Mesendoderm (in vitro differentiated cells): ENCODE data around the gene PRDM16.

Experiments
- DNase-seq: peaks from one replicate; pipeline ENCODE4 v3.0.0; 2013
- H2AK5ac ChIP-seq: 2 replicates; pipeline ENCODE4 v1.6.1; 2013; ENCODE audit warnings: low read length, inconsistent platforms
- H2BK120ac ChIP-seq: 2 replicates; pipeline ENCODE4 v1.6.1; 2013; ENCODE audit warnings: low read depth, mild to moderate bottlenecking, low read length, moderate library complexity, mixed read lengths
- H2BK15ac ChIP-seq: replicated peaks from 2 replicates; pipeline ENCODE4 v1.6.1; 2013; ENCODE audit warnings: low read depth, mild to moderate bottlenecking, moderate library complexity
- H2BK5ac ChIP-seq: 2 replicates; pipeline ENCODE4 v1.6.1; 2013; ENCODE audit warnings: low read length, inconsistent platforms
- H3K18ac ChIP-seq: 2 replicates; pipeline ENCODE4 v1.6.1; 2013; ENCODE audit warnings: mild to moderate bottlenecking, low read length, mixed read lengths
- H3K23ac ChIP-seq: one replicate; pipeline ENCODE4 v1.6.1; 2013; ENCODE audit warnings: low read length
- H3K27ac ChIP-seq: 2 replicates; pipeline ENCODE4 v1.5.1; 2013; ENCODE audit warnings: low read depth, mild to moderate bottlenecking, inconsistent platforms, low read length, moderate library complexity
- H3K27me3 ChIP-seq: 2 replicates; pipeline ENCODE4 v1.6.1; 2013; ENCODE audit warnings: low read length, control low read depth, mild to moderate bottlenecking, inconsistent platforms; ENCODE audit not compliant: insufficient read depth, poor library complexity
- H3K36me3 ChIP-seq: 2 replicates; pipeline ENCODE4 v1.6.1; 2013; ENCODE audit warnings: low read length, inconsistent platforms; ENCODE audit not compliant: control insufficient read depth, insufficient read depth
- H3K4ac ChIP-seq: one replicate; pipeline ENCODE4 v1.6.1; 2013; ENCODE audit warnings: low read depth, mild to moderate bottlenecking, low read length, moderate library complexity
- H3K4me1 ChIP-seq: 2 replicates; pipeline ENCODE4 v1.6.1; 2013; ENCODE audit warnings: low read depth, low read length, inconsistent platforms; ENCODE audit not compliant: control insufficient read depth
- H3K4me2 ChIP-seq: 2 replicates; pipeline ENCODE4 v1.6.1; 2013; ENCODE audit warnings: low read length
- H3K4me3 ChIP-seq: 2 replicates; pipeline ENCODE4 v1.5.1; 2013; ENCODE audit warnings: mild to moderate bottlenecking, low read length
- H3K56ac ChIP-seq: one replicate; pipeline ENCODE4 v1.6.1; 2013; ENCODE audit warnings: low read length
- H3K79me1 ChIP-seq: 2 replicates; pipeline ENCODE4 v1.6.1; 2013; ENCODE audit warnings: low read length, inconsistent platforms
- H3K79me2 ChIP-seq: 2 replicates; pipeline ENCODE4 v1.6.1; 2013; ENCODE audit warnings: mild to moderate bottlenecking, low read length; ENCODE audit not compliant: control insufficient read depth, insufficient read depth
- H3K9ac ChIP-seq: 2 replicates; pipeline ENCODE4 v1.6.1; 2013; ENCODE audit warnings: low read length, inconsistent platforms
- H4K5ac ChIP-seq: one replicate; pipeline ENCODE4 v1.6.1; 2013; ENCODE audit warnings: low read length
- H4K8ac ChIP-seq: one replicate; pipeline ENCODE4 v1.6.1; 2013; ENCODE audit warnings: low read depth, mild to moderate bottlenecking, control low read depth, low read length, moderate library complexity
- WGBS: extraction: QIAGEN DNeasy Blood & Tissue Kit; methylation state at CpG from one replicate; pipeline ENCODE4 v1.1.7; 2013; ENCODE audit warnings: low lambda C conversion rate, missing lambda C conversion rate; ENCODE audit not compliant: insufficient coverage; ENCODE audit errors: extremely low coverage; 5-methylcytosine and 5-hydroxymethylcytosine counted together

Gene PRDM16

DNA sequence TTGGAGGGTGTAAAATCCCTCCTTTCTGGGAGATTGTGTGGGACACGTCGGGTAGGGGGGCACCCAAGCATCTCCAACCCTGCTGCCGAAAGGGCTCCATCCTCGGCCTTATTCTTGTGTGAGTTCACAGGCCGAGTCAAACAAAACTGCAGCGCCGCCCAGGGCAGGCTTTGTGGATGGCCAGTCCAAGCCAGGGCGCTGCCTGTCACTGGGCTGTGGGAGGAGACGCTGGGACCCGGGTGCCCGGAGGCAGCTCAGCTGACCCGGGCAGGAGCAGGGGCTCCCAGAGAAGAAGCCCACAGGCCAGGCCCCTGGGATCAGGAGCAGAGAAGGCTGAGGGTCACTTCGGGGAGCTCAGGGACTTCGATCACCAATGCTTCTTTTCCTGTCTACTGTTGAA, 353.6 kb downstream of the PRDM16 start:
- Histone ChIP-seq H2AK5ac (no peak overlapping the region), H3K4me1 (no peaks in the 10 kb centered on the region), H3K27me3 (no peaks in the 10 kb centered on the region), H3K27ac (no peak overlapping the region), H2BK5ac (no peak overlapping the region), H4K5ac (no peak overlapping the region), H3K23ac (no peak overlapping the region), H3K36me3 (no peaks in the 10 kb centered on the region), H3K9ac (no peak overlapping the region), H3K56ac (no peak overlapping the region), H3K4me3 (no peak overlapping the region), H3K18ac (no peak overlapping the region), H2BK15ac (no peak overlapping the region), H3K79me2 (no peaks in the 10 kb centered on the region), H3K4me2 (no peak overlapping the region), H4K8ac (no peak overlapping the region), H3K4ac (no peak overlapping the region), H3K79me1 (no peaks in the 10 kb centered on the region), H2BK120ac (no peak overlapping the region)
- WGBS: no CpG with 5 or more reads among the region's 14 CpGs
- DNase-seq: no peak

- Histone ChIP-seq H3K27ac (no peak overlapping the region), H2BK5ac (no peak overlapping the region)
- no peak for DNase-seq
Observed at GRCh38 chr1:3423245-3423829, 354.3 kb downstream of the PRDM16 start.

DNA sequence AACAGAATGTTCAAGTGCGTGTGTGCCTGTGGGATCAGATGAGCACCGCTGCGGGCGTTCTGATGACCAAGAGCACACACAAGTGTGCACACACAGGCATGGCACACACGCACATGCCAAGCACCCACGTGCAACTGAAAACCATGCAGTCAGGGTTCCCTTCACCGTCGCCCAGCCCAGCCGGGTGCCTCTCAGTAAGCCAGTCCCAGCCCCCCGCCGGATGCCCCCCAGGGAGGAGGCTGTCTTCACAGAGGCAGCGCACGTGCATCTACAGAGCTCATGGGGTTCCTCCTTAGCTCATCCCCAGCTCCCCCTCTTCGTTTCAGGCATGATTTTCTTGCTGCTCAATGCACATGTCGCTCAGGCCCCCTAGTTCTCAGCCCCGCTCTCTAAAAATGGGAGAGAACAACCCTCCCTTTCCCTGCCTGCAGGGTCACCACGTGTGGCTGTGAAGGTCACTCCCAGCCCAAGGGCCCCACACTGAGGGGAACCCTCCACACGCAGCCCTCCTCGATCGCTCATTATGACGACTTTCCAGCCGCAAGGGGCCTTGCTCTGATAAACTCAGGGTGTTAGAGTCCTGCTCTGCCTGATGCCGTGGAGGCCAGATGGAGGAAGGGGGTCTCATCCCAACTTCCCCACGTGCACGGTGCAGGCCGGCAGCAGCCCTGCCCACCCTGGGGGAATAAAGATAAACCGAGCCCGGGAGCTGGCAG, 355.1 kb downstream of the PRDM16 start:
- H2BK5ac ChIP-seq: no peak overlapping the region
- no peak overlapping the region for H3K9ac ChIP-seq
- no peak overlapping the region for H2AK5ac ChIP-seq
- H3K4ac ChIP-seq: no peak overlapping the region
- no peak overlapping the region for H2BK15ac ChIP-seq
- H3K36me3 ChIP-seq: no peaks in the 10 kb centered on the region
- H3K56ac ChIP-seq: no peak overlapping the region
- H3K4me1 ChIP-seq: no peaks in the 10 kb centered on the region
- DNase-seq: no peak
- no peak overlapping the region for H3K4me3 ChIP-seq
- no peak overlapping the region for H3K23ac ChIP-seq
- no peak overlapping the region for H3K27ac ChIP-seq
- no peak overlapping the region for H4K5ac ChIP-seq
- H3K27me3 ChIP-seq: no peaks in the 10 kb centered on the region
- H3K79me2 ChIP-seq: no peaks in the 10 kb centered on the region
- no peak overlapping the region for H2BK120ac ChIP-seq
- no peaks in the 10 kb centered on the region for H3K79me1 ChIP-seq
- H3K18ac ChIP-seq: no peak overlapping the region
- no peak overlapping the region for H4K8ac ChIP-seq
- WGBS: no CpG with 5 or more reads among the region's 28 CpGs
- H3K4me2 ChIP-seq: no peak overlapping the region

More at GRCh38 chr1:3423245-3423829, 354.3 kb downstream of the PRDM16 start:
- Histone ChIP-seq H2AK5ac (no peak overlapping the region), H3K9ac (no peak overlapping the region), H4K8ac (no peak overlapping the region), H3K56ac (no peak overlapping the region), H3K4me3 (no peak overlapping the region), H3K27me3 (no peaks in the 10 kb centered on the region), H3K79me1 (no peaks in the 10 kb centered on the region), H3K4ac (no peak overlapping the region), H3K4me1 (no peaks in the 10 kb centered on the region), H3K23ac (no peak overlapping the region), H4K5ac (no peak overlapping the region), H3K79me2 (no peaks in the 10 kb centered on the region), H3K18ac (no peak overlapping the region), H2BK15ac (no peak overlapping the region), H3K36me3 (no peaks in the 10 kb centered on the region), H2BK120ac (no peak overlapping the region), H3K4me2 (no peak overlapping the region)
- no CpG with 5 or more reads among the region's 23 CpGs for WGBS

- no peak overlapping the region for H4K8ac ChIP-seq
- no peak overlapping the region for H3K4me2 ChIP-seq
- no peaks in the 10 kb centered on the region for H3K79me2 ChIP-seq
- no peak overlapping the region for H4K5ac ChIP-seq
- H2BK15ac ChIP-seq: no peak overlapping the region
- H3K27me3 ChIP-seq: no peaks in the 10 kb centered on the region
- H3K79me1 ChIP-seq: no peaks in the 10 kb centered on the region
- H3K36me3 ChIP-seq: no peaks in the 10 kb centered on the region
- no peak overlapping the region for H3K56ac ChIP-seq
- no CpG with 5 or more reads among the region's 44 CpGs for WGBS
- no peak overlapping the region for H3K23ac ChIP-seq
- H3K4me1 ChIP-seq: no peaks in the 10 kb centered on the region
- H3K27ac ChIP-seq: no peak overlapping the region
- H3K9ac ChIP-seq: no peak overlapping the region
- no peak overlapping the region for H2BK120ac ChIP-seq
- DNase-seq: no peak
- no peak overlapping the region for H2AK5ac ChIP-seq
- H3K18ac ChIP-seq: no peak overlapping the region
- H2BK5ac ChIP-seq: no peak overlapping the region
- no peak overlapping the region for H3K4ac ChIP-seq
- no peak overlapping the region for H3K4me3 ChIP-seq
Observed at GRCh38 chr1:3425486-3426215, 356.6 kb downstream of the PRDM16 start.

DNA sequence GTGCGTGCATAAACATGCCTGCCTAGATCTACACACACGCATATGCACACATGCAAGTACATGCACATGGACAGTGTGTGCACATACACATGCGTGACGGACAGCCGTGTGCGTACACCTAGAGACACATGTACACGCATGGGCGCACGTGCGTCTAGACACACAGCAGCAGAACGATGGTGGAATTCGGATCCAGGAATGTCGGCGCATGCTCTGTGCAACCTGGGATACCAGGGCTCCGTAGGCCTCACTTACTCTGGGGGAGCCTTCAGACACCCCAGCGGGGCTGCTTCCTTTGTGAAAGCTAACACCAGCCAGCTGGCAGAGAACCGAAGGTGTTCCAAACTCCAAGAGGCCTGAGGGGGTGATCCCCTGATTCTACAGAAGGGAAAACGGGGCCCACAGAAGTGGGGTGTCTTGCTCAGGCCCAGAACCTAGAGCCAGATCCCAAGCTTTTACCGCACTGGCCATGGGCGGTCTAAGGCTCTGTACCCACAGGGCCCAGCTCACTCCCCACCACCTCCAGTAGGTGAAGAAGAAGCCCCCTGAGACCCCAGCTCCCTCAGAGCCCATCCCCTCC, 358.0 kb downstream of the PRDM16 start:
- Histone ChIP-seq H3K9ac (no peak overlapping the region), H3K27me3 (no peaks in the 10 kb centered on the region)

More for the DNA sequence above, 358.0 kb downstream of the PRDM16 start:
- Histone ChIP-seq H3K18ac (no peak overlapping the region), H3K4me2 (no peak overlapping the region), H3K4ac (no peak overlapping the region), H2BK15ac (no peak overlapping the region), H3K79me2 (no peaks in the 10 kb centered on the region), H3K79me1 (no peaks in the 10 kb centered on the region), H3K56ac (no peak overlapping the region), H4K5ac (no peak overlapping the region), H3K4me3 (no peak overlapping the region), H3K4me1 (no peaks in the 10 kb centered on the region), H2BK5ac (no peak overlapping the region), H2BK120ac (no peak overlapping the region), H3K36me3 (no peaks in the 10 kb centered on the region), H3K23ac (no peak overlapping the region), H4K8ac (no peak overlapping the region), H2AK5ac (no peak overlapping the region), H3K27ac (no peak overlapping the region)
- no peak for DNase-seq
- no CpG with 5 or more reads among the region's 20 CpGs for whole genome bisulfite sequencing
